SK-N-SH treated with all-trans-retinoic acid at 6 μM for 48 hours (cell line): ENCODE measurements around the gene FOXO3.

Experiments
- ATAC-seq: fragments of 200-7000 bp; cut with Tn5 transposase; 3 replicates; pipeline ENCODE4 v1.9.1; 2020; ENCODE audit warnings: mild to moderate bottlenecking, moderate library complexity
- ARNTL ChIP-seq: fragments of 450-650 bp; formaldehyde crosslinking; IDR thresholded peaks from 2 replicates; pipeline ENCODE4 v1.5.0; 2020; ENCODE audit warnings: low read depth, mild to moderate bottlenecking, moderate library complexity, borderline replicate concordance
- BACH2 ChIP-seq: fragments of 250-450 bp; sonication (Bioruptor Pico); IDR thresholded peaks from 2 replicates; pipeline ENCODE4 v1.9.0; 2021; ENCODE audit warnings: mild to moderate bottlenecking, borderline replicate concordance
- CREB5 ChIP-seq: fragments of 250-450 bp; sonication (Bioruptor Pico); IDR thresholded peaks from 2 replicates; pipeline ENCODE4 v1.5.1; 2020; ENCODE audit warnings: low read depth, mild to moderate bottlenecking, moderate library complexity
- CSDC2 ChIP-seq: fragments of 250-450 bp; sonication (Bioruptor Pico); IDR thresholded peaks from 2 replicates; pipeline ENCODE4 v1.5.0; 2020; ENCODE audit warnings: mild to moderate bottlenecking, moderate library complexity
- CSRNP3 ChIP-seq: fragments of 250-450 bp; sonication (Bioruptor Pico); IDR thresholded peaks from 2 replicates; pipeline ENCODE4 v1.5.1; 2021; ENCODE audit warnings: mild to moderate bottlenecking, moderate library complexity
- ESRRG ChIP-seq: fragments of 250-450 bp; sonication (Bioruptor Pico); IDR thresholded peaks from 2 replicates; pipeline ENCODE4 v1.6.1; 2021; ENCODE audit warnings: mild to moderate bottlenecking
- GLIS3 ChIP-seq: fragments of 250-450 bp; sonication (Bioruptor Pico); IDR thresholded peaks from 2 replicates; pipeline ENCODE4 v1.5.0; 2020; ENCODE audit warnings: mild to moderate bottlenecking, moderate library complexity
- ISL1 ChIP-seq: fragments of 250-450 bp; sonication (Bioruptor Pico); IDR thresholded peaks from 2 replicates; pipeline ENCODE4 v2.1.2; 2022; ENCODE audit warnings: mild to moderate bottlenecking, moderate library complexity
- OSR1 ChIP-seq: fragments of 250-450 bp; sonication (Bioruptor Pico); IDR thresholded peaks from 2 replicates; pipeline ENCODE4 v1.8.0; 2022; ENCODE audit warnings: moderate library complexity, mild to moderate bottlenecking, inconsistent platforms
- PATZ1 ChIP-seq: fragments of 250-450 bp; sonication (Bioruptor Pico); IDR thresholded peaks from 2 replicates; pipeline ENCODE4 v1.8.0; 2020; ENCODE audit warnings: mild to moderate bottlenecking, moderate library complexity, borderline replicate concordance
- POU6F1 ChIP-seq: fragments of 250-450 bp; sonication (Bioruptor Pico); IDR thresholded peaks from 2 replicates; pipeline ENCODE4 v1.8.0; 2021; ENCODE audit warnings: low read depth, mild to moderate bottlenecking, moderate library complexity, borderline replicate concordance
- PPARA ChIP-seq: fragments of 250-450 bp; sonication (Bioruptor Pico); IDR thresholded peaks from 2 replicates; pipeline ENCODE4 v1.5.0; 2020; ENCODE audit warnings: mild to moderate bottlenecking, borderline replicate concordance
- RARB ChIP-seq: fragments of 250-450 bp; sonication (Bioruptor Pico); IDR thresholded peaks from 2 replicates; pipeline ENCODE4 v1.8.0; 2021; ENCODE audit warnings: mild to moderate bottlenecking, moderate library complexity
- TCF4 ChIP-seq: fragments of 250-450 bp; sonication (Bioruptor Pico); IDR thresholded peaks from 2 replicates; pipeline ENCODE4 v1.8.0; 2021; ENCODE audit warnings: mild to moderate bottlenecking, moderate library complexity, borderline replicate concordance
- TOX ChIP-seq: fragments of 250-450 bp; sonication (Bioruptor Pico); IDR thresholded peaks from 2 replicates; pipeline ENCODE4 v1.8.0; 2021; ENCODE audit warnings: mild to moderate bottlenecking, moderate library complexity, borderline replicate concordance
- TSHZ2 ChIP-seq: fragments of 250-450 bp; sonication (Bioruptor Pico); IDR thresholded peaks from 2 replicates; pipeline ENCODE4 v1.5.0; 2020; ENCODE audit warnings: mild to moderate bottlenecking, moderate library complexity
- ZFP3 ChIP-seq: fragments of 250-450 bp; sonication (Bioruptor Pico); IDR thresholded peaks from 2 replicates; pipeline ENCODE4 v1.5.0; 2020; ENCODE audit warnings: mild to moderate bottlenecking, moderate library complexity
- ZFP30 ChIP-seq: fragments of 450-650 bp; formaldehyde crosslinking; IDR thresholded peaks from 2 replicates; pipeline ENCODE4 v1.5.0; 2022; ENCODE audit warnings: mild to moderate bottlenecking, moderate library complexity
- ZNF70 ChIP-seq: fragments of 450-650 bp; formaldehyde crosslinking; IDR thresholded peaks from 2 replicates; pipeline ENCODE4 v1.5.0; 2020; ENCODE audit warnings: mild to moderate bottlenecking, moderate library complexity

The FOXO3 gene

GRCh38 chr6:108570517-108570916, 9.8 kb downstream of the FOXO3 start (continued):
- TF ChIP-seq TOX (no peak), GLIS3 (CRISPR knock-in tag) (no peak), ZFP30 (no peak), BACH2 (no peak)

GRCh38 chr6:108574457-108575141, 13.9 kb downstream of the FOXO3 start:
- no peak; the same call in 1 of the 3 replicates for ATAC-seq

GRCh38 chr6:108575905-108576494, 15.3 kb downstream of the FOXO3 start:
- no peak for TF ChIP-seq ZFP30
- no peak for TF ChIP-seq TOX
- no peak for ATAC-seq

More at GRCh38 chr6:108574457-108575141, 13.9 kb downstream of the FOXO3 start:
- TF ChIP-seq POU6F1 (CRISPR knock-in tag) = no peak
- TF ChIP-seq PPARA (CRISPR knock-in tag) = no peak
- TF ChIP-seq ARNTL (CRISPR knock-in tag) = no peak
- no peak; the same call in 1 of the 2 replicates for TF ChIP-seq ISL1 (CRISPR knock-in tag)
- no peak for TF ChIP-seq ZFP3 (CRISPR knock-in tag)

GRCh38 chr6:108576709-108577108, 16.0 kb downstream of the FOXO3 start:
- TF ChIP-seq BACH2 = no peak
- TF ChIP-seq PATZ1 (CRISPR knock-in tag) = no peak
- TF ChIP-seq CSRNP3 (CRISPR knock-in tag) = no peak
- no peak for TF ChIP-seq CSDC2 (CRISPR knock-in tag)
- no peak for TF ChIP-seq POU6F1 (CRISPR knock-in tag)
- TF ChIP-seq OSR1 = no peak
- no peak for TF ChIP-seq GLIS3 (CRISPR knock-in tag)
- no peak for TF ChIP-seq RARB (CRISPR knock-in tag)
- no peak for TF ChIP-seq TSHZ2 (CRISPR knock-in tag)
- no peak for TF ChIP-seq ZFP3 (CRISPR knock-in tag)
- no peak for TF ChIP-seq CREB5 (CRISPR knock-in tag)
- TF ChIP-seq TOX = no peak
- TF ChIP-seq PPARA (CRISPR knock-in tag) = no peak
- TF ChIP-seq TCF4 (CRISPR knock-in tag) = no peak
- no peak for TF ChIP-seq ESRRG (CRISPR knock-in tag)
- no peak for TF ChIP-seq ZNF70
- TF ChIP-seq ISL1 (CRISPR knock-in tag) = no peak
- TF ChIP-seq, all 23 proteins: peak for 0
- no peak for ATAC-seq
